ENCODE data around the gene PLEKHB2.

- TF ChIP-seq, protein P1, sequence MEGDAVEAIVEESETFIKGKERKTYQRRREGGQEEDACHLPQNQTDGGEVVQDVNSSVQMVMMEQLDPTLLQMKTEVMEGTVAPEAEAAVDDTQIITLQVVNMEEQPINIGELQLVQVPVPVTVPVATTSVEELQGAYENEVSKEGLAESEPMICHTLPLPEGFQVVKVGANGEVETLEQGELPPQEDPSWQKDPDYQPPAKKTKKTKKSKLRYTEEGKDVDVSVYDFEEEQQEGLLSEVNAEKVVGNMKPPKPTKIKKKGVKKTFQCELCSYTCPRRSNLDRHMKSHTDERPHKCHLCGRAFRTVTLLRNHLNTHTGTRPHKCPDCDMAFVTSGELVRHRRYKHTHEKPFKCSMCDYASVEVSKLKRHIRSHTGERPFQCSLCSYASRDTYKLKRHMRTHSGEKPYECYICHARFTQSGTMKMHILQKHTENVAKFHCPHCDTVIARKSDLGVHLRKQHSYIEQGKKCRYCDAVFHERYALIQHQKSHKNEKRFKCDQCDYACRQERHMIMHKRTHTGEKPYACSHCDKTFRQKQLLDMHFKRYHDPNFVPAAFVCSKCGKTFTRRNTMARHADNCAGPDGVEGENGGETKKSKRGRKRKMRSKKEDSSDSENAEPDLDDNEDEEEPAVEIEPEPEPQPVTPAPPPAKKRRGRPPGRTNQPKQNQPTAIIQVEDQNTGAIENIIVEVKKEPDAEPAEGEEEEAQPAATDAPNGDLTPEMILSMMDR (IDR thresholded peaks at IDR 0.05) = no peak
- TF ChIP-seq POLR2A (IDR thresholded peaks at IDR 0.05) (no peak), POLR2AphosphoS5 (IDR thresholded peaks at IDR 0.05) (no peak)
Measured at GRCh38 chr2:131067465-131068125, 37.5 kb upstream of the PLEKHB2 start.
